Measurements from ENCODE around the gene TPM2. TPM values are rescaled to one million over a fixed set of nuclear protein-coding genes. Genes with fewer than 3 reads are reported as not detected.
A peak's percentile ranks its signal among the peaks of the same experiment; 100 is the strongest.

Gene TPM2
- total RNA-seq, 3 donors from 2014 or later (not counting 1 experiment from before 2014, with no cell fraction given): 20.9 to 23.8 (median 22.9) TPM

- ATAC-seq (no peak), DNase-seq (no peak)
- no peaks in the 10 kb centered on the region for H3K27me3 Mint-ChIP-seq (ENCODE audit: low read depth in 2 of 2)
- Histone ChIP-seq H3K9me3 (ENCODE audit: control insufficient read depth, insufficient read depth, low read length) (no peaks in the 10 kb centered on the region), H3K36me3 (ENCODE audit: control insufficient read depth, insufficient read depth, low read length) (peaks cover 97% of the 10 kb centered on the region), H3K27ac (ENCODE audit: low read length) (no peak overlapping the region), H3K4me3 (ENCODE audit: low read length) (no peak overlapping the region), H3K4me1 (ENCODE audit: control insufficient read depth, insufficient read depth, low read length) (no peaks in the 10 kb centered on the region), H3K27me3 (ENCODE audit: control insufficient read depth, insufficient read depth, low read length) (no peaks in the 10 kb centered on the region)
- no peaks in the 10 kb centered on the region for H3K9me3 Mint-ChIP-seq
- no peak overlapping the region for H3K4me3 Mint-ChIP-seq
- no peak overlapping the region for H3K27ac Mint-ChIP-seq
- WGBS (ENCODE audit: insufficient coverage): 97% methylated on average over 26 of the region's 26 CpGs
- no peak for TF ChIP-seq CTCF (IDR thresholded peaks at IDR 0.05)
- H3K4me1 Mint-ChIP-seq: peaks cover 13 to 20% of the 10 kb centered on the region in 2 donors
- peaks cover 27% of the 10 kb centered on the region for H3K36me3 Mint-ChIP-seq
- intact Hi-C loops (cut with micrococcal nuclease): no loop called here
These were observed 14.4 kb upstream of the TPM2 start for GRCh38 chr9:35703906-35704672.

- peaks cover 98% of the 10 kb centered on the region for H3K36me3 ChIP-seq (ENCODE audit: control insufficient read depth, insufficient read depth, low read length)
- intact Hi-C loops (cut with micrococcal nuclease): no loop called here
- no peaks in the 10 kb centered on the region for H3K9me3 ChIP-seq (ENCODE audit: control insufficient read depth, insufficient read depth, low read length)
- H3K4me3 ChIP-seq (ENCODE audit: low read length): no peak overlapping the region
- no peak for TF ChIP-seq CTCF (IDR thresholded peaks at IDR 0.05)
- Mint-ChIP-seq H3K27ac (peak overlapping the region; percentile 36 to 65), H3K4me1 (peaks cover 12 to 18% of the 10 kb centered on the region in 2 donors), H3K36me3 (peaks cover 14% of the 10 kb centered on the region), H3K27me3 (ENCODE audit: low read depth in 2 of 2) (no peaks in the 10 kb centered on the region), H3K4me3 (no peak overlapping the region), H3K9me3 (no peaks in the 10 kb centered on the region)
- 98% methylated on average over 7 of the region's 7 CpGs for WGBS (ENCODE audit: insufficient coverage)
- no peak overlapping the region for H3K27ac ChIP-seq (ENCODE audit: low read length)
- DNase-seq (no peak), ATAC-seq (no peak)
- no peaks in the 10 kb centered on the region for H3K4me1 ChIP-seq (ENCODE audit: control insufficient read depth, insufficient read depth, low read length)
- H3K27me3 ChIP-seq (ENCODE audit: control insufficient read depth, insufficient read depth, low read length): no peaks in the 10 kb centered on the region
These were observed 13.0 kb upstream of the TPM2 start for GRCh38 chr9:35702696-35703095.

GRCh38 chr9:35700942-35701341 lies 11.2 kb upstream of the TPM2 start:
- Mint-ChIP-seq H3K27ac (no peak overlapping the region), H3K4me3 (no peak overlapping the region), H3K4me1 (peaks cover 10 to 18% of the 10 kb centered on the region in 2 donors), H3K27me3 (ENCODE audit: low read depth in 2 of 2) (no peaks in the 10 kb centered on the region), H3K9me3 (no peaks in the 10 kb centered on the region), H3K36me3 (peaks cover 7% of the 10 kb centered on the region)
- no peaks in the 10 kb centered on the region for H3K9me3 ChIP-seq (ENCODE audit: control insufficient read depth, insufficient read depth, low read length)
- no peak for TF ChIP-seq CTCF (IDR thresholded peaks at IDR 0.05)
- peaks cover 7% of the 10 kb centered on the region for H3K4me1 ChIP-seq (ENCODE audit: control insufficient read depth, insufficient read depth, low read length)
- no peaks in the 10 kb centered on the region for H3K27me3 ChIP-seq (ENCODE audit: control insufficient read depth, insufficient read depth, low read length)
- peaks cover 97% of the 10 kb centered on the region for H3K36me3 ChIP-seq (ENCODE audit: control insufficient read depth, insufficient read depth, low read length)
- no peak for ATAC-seq
- intact Hi-C loops (cut with micrococcal nuclease): no loop called here
- no peak overlapping the region for H3K27ac ChIP-seq (ENCODE audit: low read length)
- no peak for DNase-seq
- H3K4me3 ChIP-seq (ENCODE audit: low read length): no peak overlapping the region

- Mint-ChIP-seq H3K36me3 (peaks cover 6% of the 10 kb centered on the region), H3K4me1 (peaks cover 10 to 18% of the 10 kb centered on the region in 2 donors), H3K4me3 (no peak overlapping the region), H3K9me3 (no peaks in the 10 kb centered on the region), H3K27ac (no peak overlapping the region), H3K27me3 (ENCODE audit: low read depth in 2 of 2) (no peaks in the 10 kb centered on the region)
- Histone ChIP-seq H3K27ac (ENCODE audit: low read length) (no peak overlapping the region), H3K36me3 (ENCODE audit: control insufficient read depth, insufficient read depth, low read length) (peaks cover 92% of the 10 kb centered on the region), H3K9me3 (ENCODE audit: control insufficient read depth, insufficient read depth, low read length) (no peaks in the 10 kb centered on the region), H3K4me3 (ENCODE audit: low read length) (no peak overlapping the region), H3K4me1 (ENCODE audit: control insufficient read depth, insufficient read depth, low read length) (peaks cover 7% of the 10 kb centered on the region), H3K27me3 (ENCODE audit: control insufficient read depth, insufficient read depth, low read length) (no peaks in the 10 kb centered on the region)
- TF ChIP-seq CTCF (IDR thresholded peaks at IDR 0.05): no peak
- ATAC-seq: no peak
- 98% methylated on average over 11 of the region's 11 CpGs for WGBS (ENCODE audit: insufficient coverage)
- intact Hi-C loops (cut with micrococcal nuclease): no loop called here
- no peak for DNase-seq
These were observed 10.3 kb upstream of the TPM2 start for GRCh38 chr9:35700031-35700430.

All from natural killer cell (primary cell).